Measurements from ENCODE around the gene QSOX2.

The QSOX2 gene

GRCh38 chr9:136219276-136219675 lies 26.3 kb downstream of the QSOX2 start:
- no peak for DNase-seq

GRCh38 chr9:136218673-136219072 lies 26.9 kb downstream of the QSOX2 start:
- DNase-seq: no peak

- no peak for DNase-seq
Observed at GRCh38 chr9:136218271-136218670, 27.3 kb downstream of the QSOX2 start.

- no peak for DNase-seq
Observed at GRCh38 chr9:136216541-136217244, 28.9 kb downstream of the QSOX2 start.

GRCh38 chr9:136213733-136214132 lies 31.9 kb downstream of the QSOX2 start:
- no peak for DNase-seq

GRCh38 chr9:136212345-136212950 lies 33.2 kb downstream of the QSOX2 start:
- DNase-seq: no peak

GRCh38 chr9:136211441-136212344 lies 33.9 kb downstream of the QSOX2 start:
- DNase-seq: no peak

- DNase-seq: no peak
Observed at GRCh38 chr9:136211006-136211405, 34.6 kb downstream of the QSOX2 start.

GRCh38 chr9:136210276-136210675 lies 35.3 kb downstream of the QSOX2 start:
- DNase-seq: no peak

- DNase-seq: no peak
Observed at GRCh38 chr9:136209786-136210185, 35.8 kb downstream of the QSOX2 start.

GRCh38 chr9:136209232-136209631 lies 36.4 kb downstream of the QSOX2 start:
- no peak for DNase-seq

GRCh38 chr9:136208675-136209074 lies 36.9 kb downstream of the QSOX2 start:
- no peak for DNase-seq

- no peak for DNase-seq
Observed at GRCh38 chr9:136207616-136208015, 38.0 kb downstream of the QSOX2 start.

GRCh38 chr9:136206602-136207275 lies 38.9 kb downstream of the QSOX2 start:
- DNase-seq: no peak

- DNase-seq: no peak
Observed at GRCh38 chr9:136205707-136205992, 40.0 kb downstream of the QSOX2 start.

- DNase-seq: no peak
Observed at GRCh38 chr9:136204838-136205706, 40.5 kb downstream of the QSOX2 start, which contains the start of gene LHX3. LHX3 (minus strand) TSS chr9:136205128; CDS start chr9:136205012, 116 bp downstream.

- DNase-seq: no peak
Observed at GRCh38 chr9:136204145-136204805, 41.3 kb downstream of the QSOX2 start.

- no peak for DNase-seq
Observed at GRCh38 chr9:136203408-136204144, 42.0 kb downstream of the QSOX2 start.

- no peak for DNase-seq
Observed at GRCh38 chr9:136202454-136203407, 42.9 kb downstream of the QSOX2 start.
